Stomach (tissue), 4 donors: ENCODE results near the gene LRMDA.

Source experiments
- CTCF ChIP-seq, 7 experiments: fragments of 450-650 bp in 4 of 7; fragments of 200-600 bp in 3 of 7; sonication (generic) in 3 of 7; IDR thresholded peaks; one replicate each; pipeline ENCODE4 v1.5.1; 2016 to 2019; ENCODE audit warnings: antibody characterized with exemption in 7 of 7, control low read depth in 2 of 7, mild to moderate bottlenecking in 1 of 7
- POLR2AphosphoS5 ChIP-seq, 3 donors: sonication (generic); formaldehyde crosslinking; IDR thresholded peaks; one replicate each; pipeline ENCODE4 v1.6.1; 2016; ENCODE audit warnings: antibody characterized with exemption in 3 of 3

- no peak for TF ChIP-seq CTCF (IDR thresholded peaks at IDR 0.05)
- TF ChIP-seq POLR2AphosphoS5 (IDR thresholded peaks at IDR 0.05), result no peak
Observed at GRCh38 chr10:75619635-75620034, 188.2 kb downstream of the LRMDA start.
